ENCODE data around the gene PRTG.
A peak's percentile ranks its signal among the peaks of the same experiment; 100 is the strongest.

PRTG gene

DNA sequence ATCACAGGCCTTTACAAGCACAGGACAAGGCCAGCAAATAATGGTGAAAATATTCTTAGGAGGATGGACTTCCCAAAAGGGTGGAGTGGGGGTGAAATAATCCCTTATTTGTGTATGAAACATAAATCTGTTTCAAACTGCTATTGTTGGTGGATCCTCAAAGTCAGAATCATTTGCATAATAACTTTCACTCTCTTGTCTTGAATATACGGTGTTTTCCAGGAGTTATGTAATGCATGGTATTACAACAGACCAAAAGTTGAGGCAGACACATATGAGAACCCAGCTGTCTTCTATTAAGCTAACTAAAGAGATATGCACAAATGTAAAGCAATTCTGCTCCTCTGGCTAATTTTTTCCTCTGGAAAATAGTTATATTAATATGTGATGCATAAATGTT is 57.7 kb downstream of the PRTG start (continued):
- TF ChIP-seq, protein P1, sequence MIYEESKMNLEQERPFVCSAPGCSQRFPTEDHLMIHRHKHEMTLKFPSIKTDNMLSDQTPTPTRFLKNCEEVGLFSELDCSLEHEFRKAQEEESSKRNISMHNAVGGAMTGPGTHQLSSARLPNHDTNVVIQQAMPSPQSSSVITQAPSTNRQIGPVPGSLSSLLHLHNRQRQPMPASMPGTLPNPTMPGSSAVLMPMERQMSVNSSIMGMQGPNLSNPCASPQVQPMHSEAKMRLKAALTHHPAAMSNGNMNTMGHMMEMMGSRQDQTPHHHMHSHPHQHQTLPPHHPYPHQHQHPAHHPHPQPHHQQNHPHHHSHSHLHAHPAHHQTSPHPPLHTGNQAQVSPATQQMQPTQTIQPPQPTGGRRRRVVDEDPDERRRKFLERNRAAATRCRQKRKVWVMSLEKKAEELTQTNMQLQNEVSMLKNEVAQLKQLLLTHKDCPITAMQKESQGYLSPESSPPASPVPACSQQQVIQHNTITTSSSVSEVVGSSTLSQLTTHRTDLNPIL (CRISPR knock-in tag; IDR thresholded peaks at IDR 0.05; ENCODE audit: low read depth) = no peak

DNA sequence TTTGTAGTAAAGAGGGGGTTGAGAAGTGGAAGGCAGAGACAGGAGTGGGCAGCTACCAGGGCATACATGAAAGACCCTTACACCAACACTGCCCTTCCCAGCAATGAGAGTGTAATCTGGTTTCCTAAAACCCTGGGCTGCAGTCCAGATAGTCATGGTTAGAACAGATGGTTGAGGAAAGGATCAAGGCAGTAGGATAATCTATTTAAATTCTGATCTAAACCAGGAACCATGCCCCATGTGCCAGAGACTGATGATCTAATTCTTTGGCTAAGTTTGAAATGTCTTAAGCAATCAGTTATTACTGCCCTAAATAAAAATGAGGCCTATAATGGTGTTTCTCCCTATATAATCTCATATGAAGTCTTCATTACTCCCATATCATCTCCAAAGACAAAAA is 59.6 kb downstream of the PRTG start:
- TF ChIP-seq GLIS3 (CRISPR knock-in tag; IDR thresholded peaks at IDR 0.05) (no peak), ISL1 (CRISPR knock-in tag; IDR thresholded peaks at IDR 0.05) (peak; percentile 70), TCF4 (CRISPR knock-in tag; IDR thresholded peaks at IDR 0.05; ENCODE audit: borderline replicate concordance) (peak; percentile 57; the same call in 1 of the 2 replicates)
- TF ChIP-seq, protein P2, sequence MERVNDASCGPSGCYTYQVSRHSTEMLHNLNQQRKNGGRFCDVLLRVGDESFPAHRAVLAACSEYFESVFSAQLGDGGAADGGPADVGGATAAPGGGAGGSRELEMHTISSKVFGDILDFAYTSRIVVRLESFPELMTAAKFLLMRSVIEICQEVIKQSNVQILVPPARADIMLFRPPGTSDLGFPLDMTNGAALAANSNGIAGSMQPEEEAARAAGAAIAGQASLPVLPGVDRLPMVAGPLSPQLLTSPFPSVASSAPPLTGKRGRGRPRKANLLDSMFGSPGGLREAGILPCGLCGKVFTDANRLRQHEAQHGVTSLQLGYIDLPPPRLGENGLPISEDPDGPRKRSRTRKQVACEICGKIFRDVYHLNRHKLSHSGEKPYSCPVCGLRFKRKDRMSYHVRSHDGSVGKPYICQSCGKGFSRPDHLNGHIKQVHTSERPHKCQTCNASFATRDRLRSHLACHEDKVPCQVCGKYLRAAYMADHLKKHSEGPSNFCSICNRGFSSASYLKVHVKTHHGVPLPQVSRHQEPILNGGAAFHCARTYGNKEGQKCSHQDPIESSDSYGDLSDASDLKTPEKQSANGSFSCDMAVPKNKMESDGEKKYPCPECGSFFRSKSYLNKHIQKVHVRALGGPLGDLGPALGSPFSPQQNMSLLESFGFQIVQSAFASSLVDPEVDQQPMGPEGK (CRISPR knock-in tag; IDR thresholded peaks at IDR 0.05; ENCODE audit: borderline replicate concordance) = 0 out of 2 replicates have a peak, but pooled peaks have one; percentile 27
- peak; percentile 95 for ATAC-seq

DNA sequence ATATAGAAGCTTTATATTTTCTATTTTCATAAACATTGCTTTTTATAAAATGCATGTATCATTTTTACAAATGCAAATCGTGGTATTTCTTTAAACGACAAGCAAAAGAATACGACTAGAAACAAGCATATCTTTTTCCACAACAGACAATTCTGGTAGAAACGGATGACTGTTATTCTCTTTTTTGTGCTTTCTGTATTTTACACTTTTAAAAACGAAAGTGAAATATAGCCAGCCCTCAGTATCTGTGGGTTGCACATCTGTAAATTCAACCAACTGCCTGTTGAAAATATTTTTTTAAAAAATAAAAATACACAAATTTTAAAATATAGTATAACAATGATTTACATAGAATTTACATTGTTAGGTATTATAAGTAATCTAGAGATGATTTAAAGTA is 61.3 kb downstream of the PRTG start:
- ATAC-seq = no peak

DNA sequence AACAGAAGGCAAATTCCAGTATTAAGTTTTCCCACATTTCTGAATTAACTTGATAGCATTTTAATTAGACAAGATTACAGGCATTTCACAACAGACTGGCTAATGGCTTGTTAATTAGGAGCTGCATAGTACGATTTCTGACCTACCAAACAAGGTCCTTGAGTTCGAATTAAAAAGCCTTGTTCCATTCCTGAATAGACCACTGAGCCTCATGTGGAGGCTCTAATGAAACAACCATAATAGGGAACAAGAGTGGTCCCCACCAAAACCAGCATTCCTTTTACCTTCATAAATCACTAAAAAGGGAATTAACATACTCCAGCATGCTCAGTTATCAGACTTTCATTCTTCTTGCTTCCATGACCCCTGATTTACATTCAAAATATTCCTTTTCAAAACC is 66.4 kb downstream of the PRTG start:
- TF ChIP-seq BACH2 (CRISPR knock-in tag; IDR thresholded peaks at IDR 0.05; ENCODE audit: borderline replicate concordance) = no peak
- TF ChIP-seq OSR1 (CRISPR knock-in tag; IDR thresholded peaks at IDR 0.05) = no peak
- TF ChIP-seq RARB (CRISPR knock-in tag; IDR thresholded peaks at IDR 0.05) = no peak
- TF ChIP-seq ARNTL (CRISPR knock-in tag; IDR thresholded peaks at IDR 0.05; ENCODE audit: borderline replicate concordance, low read depth) = no peak
- no peak for TF ChIP-seq CSDC2 (CRISPR knock-in tag; IDR thresholded peaks at IDR 0.05)
- no peak for TF ChIP-seq ZNF70 (CRISPR knock-in tag; IDR thresholded peaks at IDR 0.05)
- TF ChIP-seq, protein P2 (CRISPR knock-in tag; IDR thresholded peaks at IDR 0.05; ENCODE audit: borderline replicate concordance) = no peak
- no peak for ATAC-seq

More for the DNA sequence above, 61.3 kb downstream of the PRTG start:
- TF ChIP-seq PPARA (CRISPR knock-in tag; IDR thresholded peaks at IDR 0.05; ENCODE audit: borderline replicate concordance) (no peak), ARNTL (CRISPR knock-in tag; IDR thresholded peaks at IDR 0.05; ENCODE audit: borderline replicate concordance, low read depth) (no peak), ZC3H10 (CRISPR knock-in tag; IDR thresholded peaks at IDR 0.05) (no peak), BACH2 (CRISPR knock-in tag; IDR thresholded peaks at IDR 0.05; ENCODE audit: borderline replicate concordance) (no peak), TCF4 (CRISPR knock-in tag; IDR thresholded peaks at IDR 0.05; ENCODE audit: borderline replicate concordance) (no peak), OSR1 (CRISPR knock-in tag; IDR thresholded peaks at IDR 0.05) (no peak), ISL1 (CRISPR knock-in tag; IDR thresholded peaks at IDR 0.05) (no peak), ESRRG (CRISPR knock-in tag; IDR thresholded peaks at IDR 0.05) (no peak), RARB (CRISPR knock-in tag; IDR thresholded peaks at IDR 0.05) (no peak), TOX (CRISPR knock-in tag; IDR thresholded peaks at IDR 0.05; ENCODE audit: borderline replicate concordance) (no peak), SNAI2 (CRISPR knock-in tag; IDR thresholded peaks at IDR 0.05) (no peak)
- TF ChIP-seq, protein P3, sequence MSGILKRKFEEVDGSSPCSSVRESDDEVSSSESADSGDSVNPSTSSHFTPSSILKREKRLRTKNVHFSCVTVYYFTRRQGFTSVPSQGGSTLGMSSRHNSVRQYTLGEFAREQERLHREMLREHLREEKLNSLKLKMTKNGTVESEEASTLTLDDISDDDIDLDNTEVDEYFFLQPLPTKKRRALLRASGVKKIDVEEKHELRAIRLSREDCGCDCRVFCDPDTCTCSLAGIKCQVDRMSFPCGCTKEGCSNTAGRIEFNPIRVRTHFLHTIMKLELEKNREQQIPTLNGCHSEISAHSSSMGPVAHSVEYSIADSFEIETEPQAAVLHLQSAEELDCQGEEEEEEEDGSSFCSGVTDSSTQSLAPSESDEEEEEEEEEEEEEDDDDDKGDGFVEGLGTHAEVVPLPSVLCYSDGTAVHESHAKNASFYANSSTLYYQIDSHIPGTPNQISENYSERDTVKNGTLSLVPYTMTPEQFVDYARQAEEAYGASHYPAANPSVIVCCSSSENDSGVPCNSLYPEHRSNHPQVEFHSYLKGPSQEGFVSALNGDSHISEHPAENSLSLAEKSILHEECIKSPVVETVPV (CRISPR knock-in tag; IDR thresholded peaks at IDR 0.05) = no peak
- TF ChIP-seq, protein P1 (CRISPR knock-in tag; IDR thresholded peaks at IDR 0.05; ENCODE audit: low read depth) = no peak
- TF ChIP-seq, protein P4, sequence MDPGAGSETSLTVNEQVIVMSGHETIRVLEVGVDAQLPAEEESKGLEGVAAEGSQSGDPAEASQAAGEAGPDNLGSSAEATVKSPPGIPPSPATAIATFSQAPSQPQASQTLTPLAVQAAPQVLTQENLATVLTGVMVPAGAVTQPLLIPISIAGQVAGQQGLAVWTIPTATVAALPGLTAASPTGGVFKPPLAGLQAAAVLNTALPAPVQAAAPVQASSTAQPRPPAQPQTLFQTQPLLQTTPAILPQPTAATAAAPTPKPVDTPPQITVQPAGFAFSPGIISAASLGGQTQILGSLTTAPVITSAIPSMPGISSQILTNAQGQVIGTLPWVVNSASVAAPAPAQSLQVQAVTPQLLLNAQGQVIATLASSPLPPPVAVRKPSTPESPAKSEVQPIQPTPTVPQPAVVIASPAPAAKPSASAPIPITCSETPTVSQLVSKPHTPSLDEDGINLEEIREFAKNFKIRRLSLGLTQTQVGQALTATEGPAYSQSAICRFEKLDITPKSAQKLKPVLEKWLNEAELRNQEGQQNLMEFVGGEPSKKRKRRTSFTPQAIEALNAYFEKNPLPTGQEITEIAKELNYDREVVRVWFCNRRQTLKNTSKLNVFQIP (CRISPR knock-in tag; IDR thresholded peaks at IDR 0.05; ENCODE audit: borderline replicate concordance, low read depth) = no peak
